Activated CD4-positive, alpha-beta T cell treated with anti-CD3 and anti-CD28 coated beads for 4 hours (primary cell): Measurements from ENCODE around the gene RAPGEF1.
A peak's percentile ranks its signal among the peaks of the same experiment; 100 is the strongest.

Source experiments
- DNase-seq, 2 donors: peaks; one replicate each; pipeline ENCODE4 v3.0.0-alpha.2; 2020

The RAPGEF1 gene

GRCh38 chr9:131640438-131641137 is 99.3 kb downstream of the RAPGEF1 start:
- DNase-seq = no peak

- no peak for DNase-seq
Observed at GRCh38 chr9:131639769-131640437, 100.0 kb downstream of the RAPGEF1 start.

DNA sequence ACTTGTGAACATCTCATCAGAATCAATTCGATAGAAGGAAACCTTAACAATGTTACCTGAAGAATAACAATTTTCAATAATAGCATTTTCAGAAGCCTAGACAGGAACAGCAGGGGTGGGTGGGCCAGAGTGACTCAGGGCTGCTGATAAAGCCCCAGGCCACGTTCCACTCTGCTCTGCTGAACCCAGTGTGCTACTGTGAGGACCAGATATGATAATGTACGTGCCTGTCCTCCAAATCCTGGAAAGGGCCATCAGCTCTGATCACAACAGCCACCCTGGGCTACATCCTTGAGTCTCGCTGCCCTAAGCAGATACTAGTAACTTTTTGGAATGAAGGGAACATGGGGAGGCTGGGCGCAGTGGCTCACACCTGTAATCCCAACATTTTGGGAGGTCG is 103.3 kb downstream of the RAPGEF1 start:
- DNase-seq = no peak

- no peak for DNase-seq
Observed at GRCh38 chr9:131635892-131636291, 104.0 kb downstream of the RAPGEF1 start.

- peak; percentile 78 to 80 for DNase-seq
Observed at GRCh38 chr9:131635285-131635684, 104.6 kb downstream of the RAPGEF1 start.

DNA sequence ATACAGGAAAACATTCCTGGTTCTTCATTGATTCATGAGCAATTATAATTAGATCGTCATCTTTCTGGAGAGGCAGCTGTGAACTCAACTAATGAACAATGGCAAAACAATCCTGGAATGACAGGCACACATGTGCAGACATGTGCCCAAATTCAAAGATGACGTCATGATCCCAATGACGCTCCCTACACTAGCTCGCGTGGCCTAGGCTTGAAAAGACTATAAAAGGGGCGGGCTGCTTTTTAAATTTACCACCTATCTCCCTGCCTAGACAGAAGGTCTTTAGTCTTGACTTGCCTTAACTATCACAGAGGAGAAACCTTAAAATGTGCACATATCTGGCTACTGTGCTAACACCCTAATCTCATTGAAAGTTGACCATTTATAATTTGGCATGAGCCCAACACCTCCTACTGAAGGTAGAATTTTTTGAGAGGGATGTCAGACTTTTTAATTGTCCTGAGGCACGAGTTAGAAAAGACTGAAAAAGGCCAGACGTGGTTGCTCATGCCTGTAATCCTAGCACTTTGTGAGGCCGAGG is 106.3 kb downstream of the RAPGEF1 start:
- no peak for DNase-seq

DNA sequence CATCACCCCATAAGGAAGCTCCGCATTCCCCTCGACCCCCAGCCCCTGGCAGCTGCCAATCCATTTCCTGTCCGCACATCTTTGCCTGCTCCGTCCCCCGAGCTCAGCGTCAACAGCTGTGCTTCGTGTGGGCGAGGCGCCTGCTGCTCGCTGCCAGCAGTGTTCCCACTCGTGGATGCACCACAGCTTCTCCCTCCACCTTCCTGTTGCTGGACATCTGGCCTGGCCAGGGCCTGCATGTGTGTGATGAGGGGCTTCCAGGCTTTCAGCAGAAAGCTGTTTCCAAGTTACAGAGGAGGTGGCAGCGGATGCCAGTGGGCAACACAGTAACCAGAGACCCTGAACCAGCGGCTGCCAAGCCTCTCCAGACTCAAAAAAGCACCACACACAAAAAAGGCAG is 108.6 kb downstream of the RAPGEF1 start:
- DNase-seq = no peak

GRCh38 chr9:131630205-131630831 is 109.6 kb downstream of the RAPGEF1 start:
- no peak for DNase-seq

GRCh38 chr9:131629825-131630204 is 110.1 kb downstream of the RAPGEF1 start:
- no peak for DNase-seq

- DNase-seq = no peak
Observed at GRCh38 chr9:131629226-131629500, 110.7 kb downstream of the RAPGEF1 start.

DNA sequence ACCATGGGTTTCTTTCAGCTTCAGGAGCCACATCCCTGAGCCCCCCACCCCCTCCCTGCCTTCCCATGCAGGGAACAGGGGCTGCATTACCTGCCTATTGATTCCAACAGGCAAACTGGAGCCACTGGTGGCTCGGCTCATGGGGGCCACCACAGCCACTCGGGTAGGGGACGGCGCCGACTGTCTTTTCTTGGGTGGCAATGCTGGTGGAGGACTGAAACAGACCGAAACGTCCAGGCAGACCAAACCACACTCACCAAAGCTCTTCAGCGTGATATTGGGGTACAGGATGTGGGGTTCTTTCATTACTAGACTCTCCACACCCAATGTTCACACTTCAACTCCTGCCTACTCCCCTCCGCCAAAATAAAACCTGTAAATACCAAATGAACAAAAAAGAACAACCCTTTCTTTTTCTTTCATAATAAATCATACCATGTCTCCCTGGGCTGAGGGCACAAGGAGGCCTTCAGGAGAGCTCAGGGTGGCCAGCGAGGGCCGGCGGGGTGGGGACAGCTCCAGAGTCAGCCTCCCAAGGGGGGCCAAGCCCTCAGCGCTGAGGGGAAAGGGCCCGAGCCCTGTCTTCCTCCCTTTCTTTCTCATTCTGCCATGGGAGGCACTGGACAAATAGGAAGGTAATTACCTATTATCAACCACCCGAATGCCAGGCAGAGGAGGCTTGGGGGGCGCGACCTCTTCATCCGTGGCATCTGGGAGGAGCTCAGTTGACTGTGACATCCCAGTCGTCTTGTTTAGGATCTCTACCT is 111.2 kb downstream of the RAPGEF1 start:
- no peak for DNase-seq

- peak; percentile 53 to 62 for DNase-seq
Observed at GRCh38 chr9:131627648-131628458, 112.0 kb downstream of the RAPGEF1 start.

DNA sequence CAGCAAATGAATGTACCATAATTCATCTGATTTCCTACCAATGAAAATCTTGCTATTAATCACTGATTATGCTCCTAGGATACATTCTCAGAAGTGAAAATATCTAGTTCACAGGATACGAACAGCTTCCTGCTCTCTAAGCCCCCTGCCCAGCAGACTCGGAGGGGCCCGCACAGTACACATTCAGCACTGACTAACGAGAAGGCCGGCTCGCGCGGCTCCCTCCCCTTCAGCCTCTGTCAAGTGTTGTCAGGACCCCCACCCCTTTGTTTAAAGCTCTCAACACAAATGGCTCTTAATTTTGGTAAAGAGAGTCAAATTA is 112.6 kb downstream of the RAPGEF1 start:
- DNase-seq = no peak

DNA sequence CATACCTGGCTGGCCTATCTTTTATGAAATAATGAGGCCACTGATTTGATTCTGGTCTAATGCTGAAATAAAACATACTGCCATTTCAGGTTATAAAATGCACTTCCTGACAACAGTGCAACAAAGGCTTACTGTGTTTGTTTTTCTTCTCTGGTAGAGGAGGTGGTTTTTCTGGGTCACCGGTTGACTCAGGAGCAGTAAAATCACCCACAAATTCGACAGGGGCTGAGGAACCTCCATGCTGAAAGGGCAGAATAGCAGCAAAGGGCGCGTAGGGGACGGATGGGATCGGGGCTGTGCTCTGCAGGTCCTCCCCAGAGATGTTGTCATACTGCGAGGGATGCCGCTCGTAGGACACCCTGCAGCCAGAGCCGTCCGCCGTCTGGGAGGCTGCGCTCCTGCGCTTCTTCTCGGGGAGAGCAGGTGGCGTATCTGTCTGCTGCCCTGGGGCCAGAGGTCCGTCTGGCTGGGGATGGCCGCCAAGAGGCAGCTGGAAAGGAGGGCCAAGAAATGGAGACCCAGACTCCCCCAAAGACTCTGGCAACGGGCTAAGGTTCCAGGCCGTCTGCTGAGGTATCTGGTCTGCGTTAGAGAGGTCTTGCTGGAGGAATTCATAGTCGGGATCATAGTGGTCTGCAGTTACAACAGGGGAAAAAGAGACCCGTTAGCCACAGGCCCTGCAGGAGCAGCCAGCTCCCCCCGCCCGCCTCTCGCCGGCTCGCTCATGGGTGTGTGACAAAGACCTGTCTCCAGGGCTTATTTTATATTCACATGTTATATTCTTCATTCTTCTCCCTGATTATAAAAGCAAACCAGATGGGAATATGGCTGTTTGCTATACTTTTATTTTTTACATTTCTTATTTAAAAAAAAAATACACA is 113.8 kb downstream of the RAPGEF1 start:
- DNase-seq = no peak

GRCh38 chr9:131625508-131625787 is 114.4 kb downstream of the RAPGEF1 start:
- DNase-seq = no peak

GRCh38 chr9:131624636-131625507 is 115.0 kb downstream of the RAPGEF1 start:
- no peak for DNase-seq

- no peak for DNase-seq
Observed at GRCh38 chr9:131623655-131624330, 116.1 kb downstream of the RAPGEF1 start.

DNA sequence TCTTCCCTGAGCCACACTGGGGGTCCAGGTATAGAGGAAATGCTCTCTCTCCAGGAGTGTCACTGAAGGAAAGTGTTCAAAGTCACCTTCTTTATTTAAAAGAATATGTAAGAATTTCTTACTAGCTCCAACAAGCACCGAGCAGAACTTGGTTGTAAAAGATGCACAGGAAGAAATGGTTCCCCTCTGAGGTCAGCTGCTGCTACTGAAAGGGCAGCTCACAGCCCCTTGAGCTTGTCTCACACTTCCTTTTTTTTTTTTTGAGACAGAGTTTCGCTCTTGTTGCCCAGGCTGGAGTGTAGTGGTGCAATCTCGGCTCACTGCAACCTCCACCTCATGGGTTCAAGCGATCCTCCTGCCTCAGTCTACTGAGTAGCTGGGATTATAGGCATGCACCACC is 117.4 kb downstream of the RAPGEF1 start:
- DNase-seq = no peak

GRCh38 chr9:131621551-131622358 is 118.1 kb downstream of the RAPGEF1 start:
- no peak for DNase-seq
